GM19452 (cell line): ENCODE data around the gene GMFB.
A peak's percentile ranks its signal among the peaks of the same experiment; 100 is the strongest.

ENCODE experiments used
- ATAC-seq: cut with Tn5 transposase; IDR thresholded peaks from one replicate; pipeline ENCODE4 v1.9.1; 2021; ENCODE audit not compliant: unreplicated experiment

GMFB gene

GRCh38 chr14:54488646-54489317 lies at the start of gene GMFB:
TSS of gene GMFB (minus strand) at chr14:54488980. CDS start at chr14:54488927, 53 bp downstream.
- peak; percentile 86 for ATAC-seq

GRCh38 chr14:54538055-54538454 lies 49.3 kb upstream of the GMFB start:
- ATAC-seq = no peak

GRCh38 chr14:54537651-54538050 lies 48.9 kb upstream of the GMFB start:
- no peak for ATAC-seq

- no peak for ATAC-seq
These were observed 46.9 kb upstream of the GMFB start for GRCh38 chr14:54535646-54536045.

DNA sequence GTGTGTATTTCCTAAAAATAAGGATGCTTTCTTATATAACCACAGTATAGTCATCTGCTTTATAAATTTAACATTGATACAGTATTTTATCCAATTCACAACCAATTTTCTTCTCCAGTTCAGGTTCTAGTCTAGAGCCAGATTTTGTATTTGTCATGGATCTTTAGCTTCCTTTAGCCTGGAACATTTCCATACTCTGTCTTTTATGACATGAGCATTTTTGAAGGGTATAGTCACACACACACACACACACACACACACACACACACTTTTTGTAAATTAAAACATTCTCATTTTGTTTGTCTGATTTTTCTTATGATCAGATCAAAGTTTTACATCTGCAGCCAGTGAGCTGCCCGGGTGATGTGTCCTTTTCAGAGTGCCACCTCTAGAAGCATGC lies 46.3 kb upstream of the GMFB start:
- no peak for ATAC-seq

DNA sequence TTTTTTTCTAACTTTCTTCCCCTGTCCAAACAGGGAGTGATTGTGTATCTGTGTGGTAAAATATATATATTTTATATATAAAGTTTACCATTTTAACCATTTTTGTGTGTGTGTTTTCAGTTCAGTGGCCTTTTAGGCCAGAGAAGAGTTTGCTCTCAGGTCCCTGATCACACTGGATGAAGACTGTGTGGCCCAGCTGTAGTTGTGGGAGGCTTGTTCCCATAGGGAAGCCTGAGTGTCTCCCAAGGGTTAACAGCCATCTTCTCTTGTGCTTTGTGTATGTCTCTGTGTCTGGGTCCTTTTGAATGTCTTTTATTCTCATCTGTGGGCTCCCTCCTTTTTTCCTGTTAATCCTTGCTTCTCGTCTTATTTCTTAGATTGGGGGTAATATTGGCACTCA lies 44.3 kb upstream of the GMFB start:
- no peak for ATAC-seq

GRCh38 chr14:54532111-54533012 lies 43.6 kb upstream of the GMFB start:
- peak; percentile 84 for ATAC-seq

- ATAC-seq = no peak
These were observed 41.0 kb upstream of the GMFB start for GRCh38 chr14:54529811-54530210.

- ATAC-seq = no peak
These were observed 40.2 kb upstream of the GMFB start for GRCh38 chr14:54528973-54529372.

DNA sequence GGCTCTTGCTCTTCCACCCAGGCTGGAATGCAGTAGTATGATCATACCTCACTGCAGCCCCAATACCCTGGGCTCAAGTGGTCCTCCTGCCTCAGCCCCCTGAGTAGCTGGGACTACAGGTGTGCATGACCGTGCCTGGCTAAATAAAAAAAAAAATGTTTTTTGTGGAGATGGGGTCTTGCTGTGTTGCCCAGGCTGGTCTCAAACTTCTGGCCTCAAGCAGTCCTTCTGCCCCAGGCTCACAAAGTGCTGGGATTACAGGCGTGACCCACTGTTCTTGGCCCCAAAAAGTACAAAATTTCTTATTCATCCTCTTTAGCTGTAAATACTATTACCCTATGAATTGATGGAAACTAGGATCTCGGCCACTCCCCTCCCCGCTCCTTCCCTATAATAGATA lies 35.6 kb upstream of the GMFB start:
- ATAC-seq = no peak

DNA sequence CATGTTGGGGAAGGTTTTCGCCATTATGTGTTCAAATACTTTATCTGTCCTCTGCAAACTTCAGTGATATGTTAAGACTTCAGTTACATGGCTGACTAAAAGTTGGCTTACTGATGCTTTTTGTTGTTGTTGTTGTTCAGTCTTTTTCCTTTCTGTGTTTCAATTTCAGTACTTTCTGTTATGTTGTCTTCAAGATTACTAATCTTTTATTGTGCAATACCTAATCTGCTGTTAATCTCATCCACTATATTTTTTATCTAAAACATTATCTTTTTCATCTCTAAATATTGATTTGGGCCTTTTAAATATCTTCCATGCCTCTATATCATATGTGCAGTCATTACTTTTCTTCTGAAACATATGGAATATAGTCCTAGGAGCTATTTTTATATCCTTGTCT lies 27.9 kb upstream of the GMFB start:
- ATAC-seq = no peak

GRCh38 chr14:54515670-54516069 lies 26.9 kb upstream of the GMFB start:
- no peak for ATAC-seq

- no peak for ATAC-seq
These were observed 23.6 kb upstream of the GMFB start for GRCh38 chr14:54512393-54512792.

GRCh38 chr14:54509546-54510501 lies 21.0 kb upstream of the GMFB start, which contains the start of gene CGRRF1:
TSS of gene CGRRF1 (plus strand) at chr14:54509906. CDS start at chr14:54509960, 54 bp downstream.
- peak; percentile 98 for ATAC-seq

DNA sequence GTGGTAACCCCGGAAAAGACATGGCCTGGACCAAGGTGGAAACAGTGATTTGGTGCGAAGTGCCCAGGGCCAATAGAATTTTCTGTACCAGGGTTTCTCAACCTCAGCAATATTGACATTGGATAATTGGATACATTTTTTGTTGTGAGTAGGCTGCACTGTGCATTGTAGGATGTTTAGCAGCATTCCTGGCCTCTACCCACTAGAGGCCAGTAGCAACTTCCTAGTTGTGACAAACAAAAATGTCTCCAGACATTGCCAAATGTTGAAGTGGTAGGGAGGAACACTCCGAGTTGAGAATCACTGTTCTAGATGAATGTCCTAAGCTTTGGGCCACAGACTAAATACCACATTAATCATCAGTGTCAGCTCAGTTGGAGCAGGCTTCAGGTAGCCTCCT lies 14.7 kb upstream of the GMFB start:
- no peak for ATAC-seq

DNA sequence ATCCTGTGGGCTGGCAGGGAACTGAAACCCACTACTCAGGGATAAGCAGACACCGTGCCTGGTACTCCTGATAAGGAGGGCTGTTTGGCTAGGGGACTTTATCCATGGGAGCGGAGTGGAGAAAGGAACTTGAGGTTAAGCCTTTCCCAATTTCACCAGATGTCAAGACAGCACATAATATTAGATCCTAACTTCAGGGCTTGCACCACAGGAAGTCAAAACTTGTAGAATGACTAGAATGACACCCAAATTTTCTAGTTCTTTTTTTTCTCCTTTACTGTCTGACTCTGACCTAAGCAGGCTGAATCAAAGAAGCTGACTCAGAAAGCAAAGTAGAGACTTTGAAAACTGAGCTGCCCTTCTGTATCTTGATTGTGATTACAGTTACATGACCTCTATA lies 13.8 kb upstream of the GMFB start:
- no peak for ATAC-seq

GRCh38 chr14:54501480-54501879 lies 12.7 kb upstream of the GMFB start:
- ATAC-seq = no peak

DNA sequence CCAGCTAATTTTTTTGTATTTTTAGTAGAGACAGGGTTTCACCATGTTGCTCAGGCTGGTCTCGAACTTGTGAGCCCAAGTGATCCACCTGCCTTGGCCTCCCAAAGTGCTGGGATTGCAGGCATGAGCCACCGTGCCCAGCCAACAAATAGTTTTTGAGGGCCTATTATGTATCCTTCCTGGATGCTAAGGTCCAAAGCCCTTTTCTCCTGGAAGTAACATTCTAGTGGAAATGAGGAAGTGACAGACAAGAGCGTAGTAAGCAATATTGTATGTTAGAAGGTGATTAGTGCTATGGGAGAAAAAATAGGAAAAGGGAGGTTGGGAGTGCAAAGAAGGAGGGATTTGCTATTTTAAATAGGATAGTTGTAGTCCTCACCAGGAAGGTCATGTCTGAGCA lies 12.0 kb upstream of the GMFB start:
- ATAC-seq = no peak

DNA sequence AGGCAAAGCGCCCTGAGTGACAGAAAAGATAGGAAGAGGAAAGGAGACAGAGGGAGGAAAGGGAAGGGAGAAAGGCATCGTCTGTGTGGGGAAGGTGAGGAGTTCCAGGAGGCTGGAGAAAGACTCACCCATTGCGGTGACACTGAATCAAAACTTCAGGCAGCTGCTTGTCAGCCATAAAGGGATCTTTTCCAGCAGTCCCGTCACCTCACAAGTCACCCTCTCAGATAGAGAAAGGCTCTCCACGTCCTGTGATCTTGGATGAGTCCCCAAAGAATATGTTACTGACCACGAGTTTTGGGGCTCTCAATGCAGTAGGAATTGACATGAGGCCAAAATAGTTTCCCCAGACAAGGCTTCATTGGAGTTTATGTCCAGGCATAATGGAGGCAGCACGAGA lies 9.8 kb upstream of the GMFB start:
- ATAC-seq = no peak

GRCh38 chr14:54498095-54498531 lies 9.3 kb upstream of the GMFB start:
- no peak for ATAC-seq

DNA sequence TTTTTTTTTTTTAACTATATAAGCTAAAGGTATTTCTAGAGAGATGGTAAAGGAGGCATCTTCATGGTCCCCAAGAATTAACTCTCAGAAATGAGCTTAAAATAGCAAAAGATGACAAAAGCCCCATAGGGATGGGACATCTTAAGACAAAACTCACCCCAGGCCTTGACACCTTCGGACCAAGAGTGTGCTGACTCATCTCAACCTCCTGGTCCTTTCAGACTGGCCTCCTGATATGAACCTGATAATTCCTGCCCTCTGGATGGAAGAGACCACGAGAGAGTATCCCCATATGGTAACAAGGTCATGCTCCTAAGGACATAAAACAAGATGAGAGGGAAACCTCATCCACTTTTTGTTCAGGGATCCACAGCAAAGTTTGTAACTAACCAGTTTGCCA lies 8.4 kb upstream of the GMFB start:
- no peak for ATAC-seq
